Midbrain (tissue), 1 donor: ENCODE data around the gene C1orf226.

Source experiments
- DNase-seq: peaks from one replicate; lab custom pipeline; 2025; lab: John Stamatoyannopoulos, UW

Gene C1orf226

DNA sequence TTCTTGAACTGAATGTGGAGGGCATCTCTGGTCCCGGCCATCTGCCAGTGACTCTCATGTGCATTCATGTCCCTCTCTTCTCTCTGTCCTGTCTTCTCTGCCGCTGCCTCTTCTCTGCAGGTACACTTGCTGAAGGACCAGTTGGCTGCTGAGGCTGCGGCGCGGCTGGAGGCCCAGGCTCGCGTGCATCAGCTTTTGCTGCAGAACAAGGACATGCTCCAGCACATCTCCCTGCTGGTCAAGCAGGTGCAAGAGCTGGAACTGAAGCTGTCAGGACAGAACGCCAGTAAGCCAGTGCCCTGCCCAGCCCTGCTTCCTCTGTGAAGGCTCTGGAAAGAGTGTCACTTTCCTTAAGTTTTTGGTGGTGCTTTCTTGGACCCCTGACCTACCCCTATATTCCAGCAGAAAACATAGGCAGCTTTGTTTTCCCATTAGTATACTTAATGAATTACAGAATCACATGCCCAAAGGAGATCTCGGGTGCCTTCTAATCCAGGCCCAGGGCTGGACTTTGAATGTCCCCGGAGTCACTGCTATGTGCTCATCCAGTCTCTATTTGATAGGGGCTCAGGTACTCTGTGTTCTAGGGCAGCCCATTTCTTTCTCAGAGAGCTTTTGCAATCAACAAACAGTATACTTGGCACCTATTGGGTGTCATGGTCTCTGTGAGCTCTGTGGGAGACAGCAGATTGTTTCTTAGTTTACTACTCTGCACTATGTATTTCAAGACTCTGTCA lies 16.1 kb upstream of the C1orf226 start:
- no peak for DNase-seq

DNA sequence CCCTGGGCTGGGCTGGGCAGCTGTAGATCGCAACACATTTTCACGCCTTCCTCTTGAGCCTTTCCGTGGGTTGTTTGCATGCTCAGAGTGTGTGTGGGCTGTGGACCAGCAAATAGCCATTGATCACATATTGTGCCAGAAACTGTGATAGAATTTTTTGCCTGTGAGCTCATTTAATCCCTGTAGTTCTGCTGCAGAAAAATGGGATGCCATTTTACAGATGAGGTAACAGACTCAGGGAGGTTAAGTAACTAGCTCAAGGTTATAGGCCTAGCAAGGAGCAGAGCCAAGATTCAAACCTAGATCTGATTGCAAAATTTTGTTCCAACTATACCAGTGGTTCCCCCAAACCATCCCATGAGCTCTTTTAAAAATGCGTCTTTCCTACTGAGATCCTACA lies 15.4 kb upstream of the C1orf226 start:
- no peak for DNase-seq

DNA sequence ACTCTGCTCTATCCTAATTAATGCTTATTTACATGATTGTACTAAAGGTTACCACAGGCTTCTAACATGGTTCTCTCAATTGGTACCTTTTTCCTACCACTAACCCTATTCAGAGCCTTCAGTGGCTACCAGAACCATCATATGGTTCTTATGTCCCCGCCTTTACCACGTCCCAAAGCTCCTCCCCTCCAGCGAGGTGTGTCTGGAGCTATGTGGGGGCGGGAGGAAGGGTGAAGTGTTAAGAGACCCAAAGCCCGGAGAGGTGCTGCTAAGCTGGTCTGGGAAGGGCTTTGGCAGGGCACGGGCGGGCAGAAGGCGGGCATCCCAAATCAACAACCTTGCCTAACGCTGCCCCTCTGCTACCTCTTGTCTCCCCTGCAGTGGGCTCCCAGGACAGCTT lies 14.9 kb upstream of the C1orf226 start:
- DNase-seq: no peak

DNA sequence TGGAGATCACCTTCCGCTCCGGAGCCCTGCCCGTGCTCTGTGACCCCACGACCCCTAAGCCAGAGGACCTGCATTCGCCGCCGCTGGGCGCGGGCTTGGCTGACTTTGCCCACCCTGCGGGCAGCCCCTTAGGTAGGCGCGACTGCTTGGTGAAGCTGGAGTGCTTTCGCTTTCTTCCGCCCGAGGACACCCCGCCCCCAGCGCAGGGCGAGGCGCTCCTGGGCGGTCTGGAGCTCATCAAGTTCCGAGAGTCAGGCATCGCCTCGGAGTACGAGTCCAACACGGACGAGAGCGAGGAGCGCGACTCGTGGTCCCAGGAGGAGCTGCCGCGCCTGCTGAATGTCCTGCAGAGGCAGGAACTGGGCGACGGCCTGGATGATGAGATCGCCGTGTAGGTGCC lies 14.5 kb upstream of the C1orf226 start:
- no peak for DNase-seq

DNA sequence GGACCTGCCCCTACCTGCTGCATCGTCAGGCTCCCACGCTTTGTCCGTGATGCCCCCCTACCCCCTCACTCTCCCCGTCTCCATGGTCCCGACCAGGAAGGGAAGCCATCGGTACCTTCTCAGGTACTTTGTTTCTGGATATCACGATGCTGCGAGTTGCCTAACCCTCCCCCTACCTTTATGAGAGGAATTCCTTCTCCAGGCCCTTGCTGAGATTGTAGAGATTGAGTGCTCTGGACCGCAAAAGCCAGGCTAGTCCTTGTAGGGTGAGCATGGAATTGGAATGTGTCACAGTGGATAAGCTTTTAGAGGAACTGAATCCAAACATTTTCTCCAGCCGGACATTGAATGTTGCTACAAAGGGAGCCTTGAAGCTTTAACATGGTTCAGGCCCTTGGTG lies 13.8 kb upstream of the C1orf226 start:
- no peak for DNase-seq

DNA sequence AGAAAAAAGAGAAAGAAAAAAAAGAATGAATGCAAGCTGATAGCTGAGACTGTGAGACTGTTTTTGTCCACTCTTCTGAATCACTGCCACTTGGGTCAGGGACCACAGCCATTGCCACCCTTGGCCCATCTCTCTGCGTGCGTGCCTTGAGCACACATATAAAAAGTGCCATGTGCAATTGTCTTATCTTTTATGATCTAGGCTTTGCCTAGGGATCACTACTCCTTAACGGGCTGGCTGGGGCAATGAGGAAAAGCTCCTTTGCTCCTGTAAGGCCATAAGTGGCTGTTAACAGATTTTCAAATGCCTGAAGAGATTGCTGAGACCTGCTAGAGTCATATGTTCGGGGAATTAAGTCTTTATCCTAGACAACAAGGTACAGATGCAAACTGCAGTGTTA lies 13.1 kb upstream of the C1orf226 start:
- no peak for DNase-seq

DNA sequence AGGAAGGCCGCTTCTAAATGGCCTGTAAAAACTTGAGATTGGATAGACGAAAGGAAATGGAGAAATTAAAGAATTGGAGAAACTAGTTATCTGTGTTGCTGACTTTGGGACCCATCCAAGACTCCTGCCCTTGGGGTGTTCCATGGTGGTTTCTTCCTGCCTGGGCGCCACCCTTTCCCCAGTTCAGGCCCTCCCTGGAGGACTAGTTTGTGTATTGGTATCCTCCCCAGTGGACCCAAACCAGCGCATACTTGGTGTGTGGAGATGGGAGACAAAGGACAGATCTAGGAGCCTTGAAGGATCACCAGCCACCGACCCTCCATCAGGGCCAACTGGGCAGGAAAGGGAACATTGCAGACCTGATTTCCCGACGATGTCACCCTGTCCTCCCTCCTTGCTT lies 12.0 kb upstream of the C1orf226 start:
- DNase-seq: no peak

DNA sequence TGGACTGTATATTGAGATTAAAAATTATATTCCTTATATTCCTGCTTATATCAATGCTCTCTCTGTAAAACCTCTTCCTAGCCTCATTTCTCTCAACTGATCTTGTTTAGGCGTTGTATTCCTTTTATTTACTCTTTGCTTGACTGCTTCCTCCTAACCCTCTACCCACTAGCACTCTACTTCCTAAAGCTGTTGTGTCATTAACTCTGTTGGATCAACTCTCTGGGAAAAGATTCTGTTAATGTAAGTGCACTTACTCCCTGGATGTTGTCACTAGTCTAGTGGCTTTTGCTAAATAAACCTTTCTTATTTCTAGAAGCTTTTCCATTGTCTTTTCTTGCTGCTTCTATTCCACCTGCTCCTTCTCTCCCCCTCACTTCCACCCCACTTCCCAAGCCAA lies 11.4 kb upstream of the C1orf226 start:
- no peak for DNase-seq

DNA sequence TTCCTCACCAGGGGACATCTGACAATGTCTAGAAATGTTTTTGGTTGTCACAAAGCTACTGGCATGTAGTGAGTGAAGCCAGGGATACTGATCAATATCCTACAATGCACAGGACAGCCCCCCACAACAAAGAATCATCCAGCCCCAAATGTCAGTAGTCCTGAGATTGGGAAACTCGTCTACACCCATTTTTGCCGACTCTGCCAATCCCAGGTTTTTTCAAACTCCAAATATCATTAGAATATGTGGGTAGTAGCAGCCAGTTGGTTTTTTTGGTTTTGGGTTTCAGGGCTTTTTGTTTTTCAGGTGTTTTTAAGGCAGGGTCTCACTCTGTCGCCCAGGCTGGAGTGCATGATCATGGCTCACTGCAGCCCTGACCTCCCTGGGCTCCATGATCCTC lies 10.8 kb upstream of the C1orf226 start:
- DNase-seq: no peak

DNA sequence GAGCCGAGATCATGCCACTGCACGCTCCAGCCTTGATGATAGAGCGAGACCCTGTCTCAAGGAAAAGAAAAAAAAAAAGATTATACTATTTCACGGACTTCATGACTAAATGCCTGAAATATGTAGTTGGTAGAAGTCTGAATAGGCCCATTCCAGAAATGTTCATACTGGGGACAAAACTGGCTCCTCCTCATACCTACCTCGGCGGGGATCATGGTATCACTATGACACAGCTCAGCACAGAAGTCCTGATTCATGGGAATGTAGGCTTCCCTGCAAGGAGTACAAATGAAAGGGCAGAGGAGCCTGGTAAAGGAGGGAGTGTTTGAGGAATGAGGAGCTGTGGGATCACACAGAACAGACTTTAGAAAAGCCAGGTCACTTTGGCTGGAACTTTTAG lies 9.9 kb upstream of the C1orf226 start:
- no peak for DNase-seq

DNA sequence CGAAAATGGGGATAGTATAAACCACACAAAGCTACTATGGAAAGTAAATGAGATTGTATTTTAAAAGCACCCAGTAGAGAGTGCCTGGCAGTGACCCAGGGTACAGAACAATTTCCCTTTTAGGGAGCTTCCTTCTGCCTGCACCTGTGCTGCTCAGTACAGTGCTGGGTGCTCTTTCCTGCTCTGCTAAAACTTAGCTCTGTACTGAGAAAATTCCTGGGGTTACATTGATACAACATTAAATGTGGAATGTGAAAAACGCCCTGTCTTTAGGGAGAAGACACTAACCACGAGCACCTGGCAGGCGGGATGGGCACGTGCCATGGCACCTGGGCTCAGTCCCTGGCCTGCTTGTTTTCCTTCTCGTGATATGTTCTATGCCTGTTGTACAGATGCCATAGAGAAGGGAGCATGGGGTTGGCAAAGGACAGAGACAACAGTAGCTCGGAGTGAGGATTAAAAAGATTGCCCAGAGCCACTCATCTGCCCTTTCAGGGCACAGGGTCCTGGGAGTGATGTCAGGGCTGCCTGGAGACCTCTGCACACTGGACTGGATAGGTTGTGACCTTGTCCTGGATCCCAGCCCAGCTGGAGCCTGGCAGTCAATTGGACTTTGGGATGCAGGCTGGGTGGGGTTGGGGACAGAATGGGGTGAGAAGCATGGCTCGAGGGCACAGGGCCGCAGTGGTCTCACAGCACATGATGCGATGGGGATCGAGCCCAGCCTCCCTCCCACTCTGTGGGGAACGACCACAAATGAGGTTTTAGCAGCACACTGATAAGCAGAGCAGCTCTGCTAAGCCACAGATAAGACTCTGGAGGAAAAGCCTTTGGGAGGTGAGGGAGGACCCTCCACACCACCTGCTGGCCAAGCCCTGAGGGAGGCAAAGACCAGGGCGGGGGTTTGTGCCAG lies 9.1 kb upstream of the C1orf226 start:
- no peak for DNase-seq

DNA sequence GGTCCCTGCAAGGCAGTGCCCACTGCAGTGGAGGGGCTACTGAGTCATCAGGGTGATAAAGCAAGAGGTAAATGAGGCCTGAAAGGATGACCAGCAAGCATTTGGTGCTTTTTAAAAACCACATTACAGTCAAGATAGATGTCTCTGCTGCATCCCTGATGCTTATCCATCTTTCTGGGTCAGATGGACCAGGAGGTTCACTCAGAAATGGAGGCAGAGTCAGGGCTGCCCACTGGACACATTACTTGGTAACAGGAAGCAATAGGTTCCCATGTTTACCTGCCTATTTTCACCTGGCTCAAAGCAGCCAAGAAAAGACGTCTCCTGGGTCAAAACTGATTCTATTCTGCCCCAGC lies 8.5 kb upstream of the C1orf226 start:
- DNase-seq: no peak

DNA sequence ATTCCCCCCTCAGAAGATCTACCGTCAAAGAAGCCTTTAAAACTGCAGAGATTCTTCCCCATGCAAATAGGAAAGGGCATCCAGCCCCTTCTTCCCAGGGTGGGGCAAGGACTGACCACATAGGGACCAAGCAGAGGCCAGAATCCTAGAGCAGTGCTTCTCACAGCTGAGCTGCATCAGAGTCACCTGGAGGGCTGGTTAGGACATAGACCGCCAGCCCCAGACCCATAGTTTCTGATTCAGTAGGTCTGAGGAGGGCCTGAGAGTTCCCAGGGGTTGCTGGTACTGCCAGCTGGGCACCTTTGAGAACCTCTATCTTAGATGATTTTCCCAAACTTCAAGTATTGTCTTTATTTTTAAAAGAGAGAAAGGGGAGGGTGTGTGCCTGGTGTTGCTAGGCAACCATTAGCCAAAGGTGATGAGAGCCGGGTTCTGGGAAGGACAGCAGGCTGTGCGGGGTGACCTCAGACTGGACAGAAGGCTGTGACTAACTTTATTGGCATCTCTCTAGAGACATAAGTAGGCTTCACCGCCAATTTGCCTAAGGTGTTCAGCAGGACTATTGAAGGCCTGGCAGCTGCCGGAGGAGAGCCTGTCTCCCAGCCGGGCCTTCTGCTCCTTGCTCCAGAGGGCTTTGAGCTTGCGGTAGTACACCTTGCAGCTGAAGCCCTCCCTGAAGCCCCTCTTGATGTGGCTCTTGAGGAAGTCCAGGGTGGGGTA lies 7.8 kb upstream of the C1orf226 start:
- no peak for DNase-seq

DNA sequence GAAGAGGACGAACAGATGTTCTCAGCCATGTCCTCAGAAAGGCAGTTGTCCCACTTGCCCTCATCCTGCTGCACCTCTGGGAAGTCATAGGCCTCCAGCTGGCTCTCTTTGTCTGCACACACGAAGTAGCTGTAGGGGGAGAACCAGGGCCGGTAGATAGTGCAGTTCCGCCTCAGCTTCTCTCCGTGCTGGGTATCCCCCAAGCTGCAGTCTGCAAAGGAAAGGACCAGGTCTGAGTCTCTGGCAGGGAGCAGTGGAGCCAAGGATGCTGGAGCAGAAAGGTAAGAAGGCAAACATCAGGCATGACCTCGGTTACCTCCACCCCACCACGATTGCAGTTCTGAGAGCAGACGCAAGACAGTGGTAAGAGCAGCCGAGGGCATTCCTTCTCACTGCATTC lies 7.1 kb upstream of the C1orf226 start:
- DNase-seq: no peak

DNA sequence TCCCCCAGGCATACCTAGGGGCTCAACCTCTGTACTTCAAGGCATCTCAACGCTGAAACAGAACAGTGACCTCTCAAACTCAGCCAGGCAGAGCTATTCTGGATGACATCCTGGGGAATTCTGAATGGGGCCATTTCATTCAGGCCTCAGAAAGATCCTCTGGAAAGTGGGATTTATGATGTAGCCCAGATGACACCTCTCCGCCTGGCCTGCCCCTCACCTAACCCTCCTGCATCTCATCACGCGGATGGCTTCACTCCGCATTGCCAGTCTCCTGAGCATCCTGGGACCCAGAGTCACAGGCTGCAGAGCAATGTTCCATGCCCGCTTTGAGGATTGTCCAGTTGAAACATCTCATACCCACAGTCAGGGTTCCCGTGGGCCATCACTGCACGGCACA lies 6.1 kb upstream of the C1orf226 start:
- DNase-seq: no peak

DNA sequence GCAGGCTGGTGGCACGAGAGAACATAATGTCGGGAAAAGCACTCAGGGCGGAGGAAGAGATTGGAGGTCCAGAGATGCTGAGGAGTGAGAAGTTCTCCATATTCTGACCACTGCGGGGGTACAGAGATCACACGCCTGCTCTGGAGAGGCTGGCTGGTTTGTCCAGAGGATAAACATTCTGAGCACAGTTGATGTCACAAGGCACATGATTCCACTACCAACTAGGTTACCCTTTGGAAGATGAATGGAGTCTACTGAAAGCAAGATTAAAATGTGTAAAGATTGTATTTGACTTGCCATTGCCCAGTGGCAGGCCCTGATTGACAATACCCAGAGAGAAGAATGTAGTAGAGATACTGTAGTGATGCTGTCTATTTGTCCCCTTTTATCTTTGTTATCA lies 4.8 kb upstream of the C1orf226 start, which contains the start of gene SPATA46:
TSS of gene SPATA46 (minus strand) at position 164 of the 400 bp plus-strand sequence. CDS start at position 100, 64 bp downstream.
- DNase-seq: no peak

DNA sequence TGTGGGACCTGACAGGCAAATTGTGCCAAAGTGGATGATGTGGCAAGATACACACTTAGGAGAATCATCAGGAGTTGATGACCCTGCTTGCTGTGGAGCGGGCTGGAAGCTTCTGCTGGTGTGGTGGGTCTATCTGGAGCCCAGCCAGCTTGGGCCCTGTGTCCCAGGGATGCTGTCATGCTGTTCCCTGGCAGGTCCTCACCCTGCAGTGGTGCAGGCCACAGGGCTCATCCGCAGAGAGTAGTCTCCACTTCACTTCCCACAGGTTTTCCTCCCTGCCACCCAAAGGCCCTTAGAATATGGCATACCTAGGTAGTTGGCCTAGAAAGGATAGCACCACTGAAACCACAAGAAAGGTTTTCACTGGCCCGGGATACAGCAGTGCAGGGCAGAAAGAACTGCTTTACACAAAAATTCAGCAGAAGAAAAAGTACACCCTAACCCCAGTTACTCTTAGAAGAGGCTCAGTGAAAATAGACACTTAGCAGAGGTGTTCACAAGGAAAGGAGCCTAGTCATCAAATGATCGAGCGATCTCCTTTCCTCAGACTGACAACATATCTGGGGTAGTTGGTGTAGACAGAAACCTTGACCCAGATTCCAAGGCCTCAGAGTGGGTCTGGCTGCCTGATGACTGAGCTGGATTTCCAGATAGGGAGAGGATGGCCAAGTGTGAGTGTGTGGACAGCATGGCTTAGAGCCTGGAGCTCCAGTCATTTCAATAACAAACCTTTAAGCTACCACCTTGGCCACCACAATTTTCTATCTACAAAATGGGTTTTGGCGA lies 1.3 kb upstream of the C1orf226 start:
- no peak for DNase-seq

DNA sequence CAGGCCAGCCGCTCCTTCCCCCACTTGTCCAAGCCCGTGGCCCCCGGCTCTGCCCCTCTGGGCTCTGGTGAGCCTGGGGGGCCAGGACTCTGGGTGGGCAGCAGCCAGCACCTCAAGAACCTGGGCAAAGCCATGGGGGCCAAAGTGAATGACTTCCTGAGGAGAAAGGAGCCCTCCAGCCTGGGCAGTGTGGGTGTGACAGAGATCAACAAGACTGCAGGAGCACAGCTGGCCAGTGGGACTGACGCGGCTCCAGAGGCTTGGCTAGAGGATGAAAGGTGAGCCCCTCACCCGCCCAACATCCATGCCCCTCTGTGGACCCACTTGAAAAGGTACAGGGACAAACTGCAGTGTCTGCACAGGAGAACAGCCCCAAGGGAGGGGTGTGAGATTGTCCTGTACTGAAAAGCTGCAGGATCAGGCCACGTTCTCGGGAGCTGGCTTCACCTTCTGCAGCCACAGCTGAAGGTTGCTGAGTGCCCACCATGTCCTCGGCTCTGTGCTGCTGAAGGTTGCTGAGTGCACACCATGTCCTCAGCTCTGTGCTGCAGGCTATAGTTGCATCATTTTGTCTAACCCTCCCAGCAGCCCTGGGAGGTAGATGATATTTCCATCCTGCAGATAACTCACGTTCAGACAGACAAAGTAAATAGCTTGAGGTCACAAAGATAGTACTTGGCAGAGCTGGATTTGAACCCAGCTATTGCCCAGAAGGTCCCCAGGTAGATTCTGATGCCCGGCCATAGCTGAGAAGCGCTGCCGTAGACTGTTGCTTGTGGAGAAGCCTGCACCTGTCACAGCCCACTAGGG lies 618 bp downstream of the C1orf226 start:
- no peak for DNase-seq

DNA sequence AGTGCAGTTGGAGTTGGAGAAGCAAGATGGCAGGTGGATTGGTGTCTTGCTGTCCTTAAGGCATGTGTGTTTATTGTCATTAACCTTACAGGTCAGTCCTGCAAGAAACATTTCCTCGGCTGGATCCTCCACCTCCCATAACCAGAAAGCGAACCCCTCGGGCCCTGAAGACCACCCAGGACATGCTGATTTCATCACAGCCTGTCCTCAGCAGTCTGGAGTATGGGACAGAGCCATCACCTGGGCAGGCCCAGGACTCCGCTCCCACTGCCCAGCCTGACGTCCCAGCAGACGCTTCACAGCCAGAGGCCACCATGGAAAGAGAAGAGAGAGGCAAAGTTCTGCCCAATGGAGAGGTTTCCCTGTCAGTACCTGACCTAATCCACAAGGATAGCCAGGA lies 1.6 kb downstream of the C1orf226 start:
- no peak for DNase-seq

DNA sequence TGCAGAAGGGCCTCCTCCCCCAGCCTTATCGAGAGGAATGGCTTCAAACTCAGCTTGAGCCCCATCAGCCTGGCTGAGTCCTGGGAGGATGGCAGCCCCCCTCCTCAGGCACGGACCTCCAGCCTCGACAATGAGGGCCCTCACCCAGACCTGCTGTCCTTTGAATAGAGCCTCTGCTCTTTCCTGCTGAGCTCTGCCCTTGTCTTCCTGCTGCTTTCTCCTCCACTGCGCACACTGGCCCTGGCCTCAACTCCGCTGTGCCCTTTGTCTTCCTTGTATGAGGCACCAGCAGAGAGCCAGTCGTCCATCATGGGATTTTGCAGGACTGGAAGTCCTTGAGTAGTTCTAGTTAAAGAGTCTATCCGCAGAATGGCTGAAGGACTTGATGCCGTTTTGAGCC lies 2.0 kb downstream of the C1orf226 start:
- DNase-seq: no peak

DNA sequence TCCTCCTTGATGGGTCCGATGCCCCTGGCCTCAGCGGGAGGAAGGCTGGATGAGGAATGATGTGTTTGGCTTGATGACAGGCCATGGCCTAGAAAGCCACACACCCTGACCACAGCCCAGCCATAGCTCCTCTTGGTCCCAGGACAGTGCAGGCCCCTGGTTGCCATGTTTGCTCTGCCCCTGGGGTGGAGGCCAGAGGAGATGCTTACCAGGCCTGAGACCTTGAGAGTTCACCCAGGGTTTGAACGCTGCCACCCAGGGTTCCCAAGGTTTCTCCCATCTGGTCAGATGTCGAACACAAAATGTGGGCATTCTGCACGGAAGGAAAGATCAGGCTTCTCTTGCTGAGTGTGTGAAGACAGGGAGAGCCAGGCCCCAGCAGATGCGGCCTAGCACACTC lies 2.6 kb downstream of the C1orf226 start:
- no peak for DNase-seq
